HG02623 (cell line): ENCODE data around the gene TMEM135.
"Not testable (repeated sequence)": the region's sequence is repeated elsewhere in the genome, so short reads cannot be mapped to it uniquely, and the experiment has no call there.

ENCODE experiments used
- ATAC-seq: cut with Tn5 transposase; IDR thresholded peaks from one replicate; pipeline ENCODE4 v1.9.1; 2021; ENCODE audit warnings: moderate library complexity; ENCODE audit not compliant: unreplicated experiment

TMEM135 gene

DNA sequence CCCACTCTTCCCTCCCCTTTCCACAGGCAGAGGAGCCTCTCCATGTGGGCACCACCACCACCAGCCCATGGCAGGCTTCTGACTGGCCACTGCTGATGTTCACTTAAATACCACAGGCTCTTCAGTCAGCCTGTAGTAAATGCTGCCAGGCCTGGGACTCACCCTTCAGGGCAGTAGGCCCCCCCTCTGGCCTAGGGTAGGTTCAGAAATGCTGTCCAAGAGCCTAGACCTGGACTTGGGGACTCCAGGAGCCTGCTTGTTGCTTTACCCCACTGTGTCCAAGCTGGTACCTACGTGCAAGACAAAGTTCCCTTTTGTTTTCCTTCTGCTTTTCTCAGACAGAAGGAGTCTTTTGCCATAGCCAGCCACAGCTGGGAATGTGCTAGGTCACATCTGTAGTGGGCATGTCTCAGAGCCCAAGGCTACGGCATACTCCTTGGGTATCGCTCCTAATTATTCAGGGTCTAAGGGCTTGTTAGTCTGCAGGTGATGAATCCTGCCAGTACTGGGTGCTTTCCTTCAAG, 38.6 kb downstream of the TMEM135 start:
- no peak for ATAC-seq

DNA sequence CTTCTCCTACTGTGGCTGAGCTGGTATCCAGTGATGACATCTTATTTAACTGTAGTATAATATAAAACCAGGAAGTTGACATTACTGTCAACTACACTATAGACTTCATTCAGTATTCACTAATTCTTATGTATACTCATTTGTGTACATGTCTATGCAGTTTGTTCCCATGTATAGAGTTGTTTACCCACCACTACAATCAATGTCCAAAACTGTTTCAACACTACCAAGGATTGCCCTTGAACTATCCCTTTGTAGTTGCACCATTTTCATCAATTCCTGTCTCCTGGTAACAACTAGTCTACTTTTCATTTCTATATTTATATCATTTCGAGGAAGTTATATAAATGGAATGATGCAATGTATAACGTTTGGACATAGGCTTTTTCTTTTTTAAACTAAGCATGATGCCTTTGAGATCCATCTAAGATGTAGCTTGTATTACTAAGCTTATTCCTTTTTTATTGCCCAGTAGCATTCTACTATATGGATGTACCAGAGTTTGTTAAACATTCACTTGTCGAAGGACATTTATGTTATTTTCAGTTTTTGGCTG, 39.2 kb downstream of the TMEM135 start:
- no peak for ATAC-seq

DNA sequence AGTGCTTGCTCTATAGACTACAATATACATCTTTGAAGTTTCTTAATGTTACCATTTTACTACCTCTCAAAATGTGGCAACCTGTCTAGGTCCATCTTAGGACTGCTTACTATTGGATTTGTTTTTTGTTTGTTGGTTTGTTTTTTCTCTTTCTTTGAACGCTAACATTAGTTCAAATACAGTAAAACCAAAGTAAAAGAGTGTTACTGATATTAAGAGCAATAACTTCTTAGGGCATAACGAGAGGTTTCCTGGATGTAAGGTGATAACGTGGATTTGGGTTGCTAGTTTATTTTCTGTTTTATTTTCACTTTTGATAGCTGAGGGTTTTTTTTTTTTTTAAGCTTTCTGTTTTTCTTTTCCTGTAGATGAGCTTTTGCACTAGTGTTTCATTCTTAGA, 43.6 kb downstream of the TMEM135 start:
- ATAC-seq = peak; percentile 63

DNA sequence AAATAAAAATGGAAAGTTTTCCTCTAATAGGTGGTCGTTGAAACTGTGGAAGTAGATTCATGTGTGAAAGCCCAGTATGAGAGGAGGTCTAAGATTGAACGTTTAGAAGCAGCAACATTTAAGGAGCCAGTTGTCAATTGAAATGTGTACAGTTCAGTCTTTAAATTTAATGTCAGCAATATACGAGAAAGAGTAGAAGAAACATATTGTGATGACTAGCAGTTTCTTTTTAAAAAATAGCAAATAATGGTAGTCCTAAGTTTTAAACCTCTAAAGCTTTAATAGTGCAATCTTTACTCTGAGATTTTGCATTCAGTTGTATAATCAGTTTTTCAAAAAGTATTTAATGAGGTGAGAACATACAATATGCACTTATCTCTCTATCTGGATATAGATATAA, 44.9 kb downstream of the TMEM135 start:
- no peak for ATAC-seq

DNA sequence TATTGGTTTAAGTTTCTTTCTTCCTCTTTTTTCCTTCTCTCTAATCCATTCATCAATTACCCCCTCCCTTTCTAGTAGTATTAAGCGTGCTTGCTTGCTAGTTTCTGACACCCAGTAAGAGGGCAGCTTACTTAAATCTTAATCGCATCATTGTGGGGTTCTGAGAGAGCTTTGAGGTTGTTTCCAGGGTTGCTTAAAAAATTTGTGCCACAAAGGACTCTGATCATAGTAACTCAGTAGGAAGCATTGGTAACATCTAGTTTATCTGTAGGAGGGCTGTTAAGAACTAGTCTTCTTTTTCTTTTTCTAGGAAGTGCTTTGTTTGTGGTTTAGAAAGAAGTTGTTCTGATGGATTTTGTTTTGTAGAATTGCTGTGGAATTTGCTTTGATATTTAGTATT, 45.3 kb downstream of the TMEM135 start:
- ATAC-seq = no peak

DNA sequence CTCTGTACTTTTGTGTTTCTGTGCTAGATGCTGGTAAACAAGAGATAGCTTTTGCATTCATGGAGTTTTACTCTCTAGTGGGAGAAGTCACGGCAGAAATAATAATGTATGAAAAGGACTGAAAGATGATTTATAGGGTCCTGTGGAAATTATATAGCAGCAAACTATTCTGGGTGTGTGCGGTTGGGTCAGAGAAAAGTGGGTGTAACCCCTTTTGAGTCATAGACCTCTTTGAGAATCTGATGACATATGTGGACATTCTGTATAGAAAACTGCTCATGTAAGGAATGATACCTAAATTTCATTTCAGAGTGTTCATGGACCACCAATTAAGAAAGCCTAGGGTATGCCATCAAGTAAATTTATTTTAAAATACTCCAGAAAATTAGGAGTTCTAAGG, 54.4 kb downstream of the TMEM135 start:
- ATAC-seq = no peak

DNA sequence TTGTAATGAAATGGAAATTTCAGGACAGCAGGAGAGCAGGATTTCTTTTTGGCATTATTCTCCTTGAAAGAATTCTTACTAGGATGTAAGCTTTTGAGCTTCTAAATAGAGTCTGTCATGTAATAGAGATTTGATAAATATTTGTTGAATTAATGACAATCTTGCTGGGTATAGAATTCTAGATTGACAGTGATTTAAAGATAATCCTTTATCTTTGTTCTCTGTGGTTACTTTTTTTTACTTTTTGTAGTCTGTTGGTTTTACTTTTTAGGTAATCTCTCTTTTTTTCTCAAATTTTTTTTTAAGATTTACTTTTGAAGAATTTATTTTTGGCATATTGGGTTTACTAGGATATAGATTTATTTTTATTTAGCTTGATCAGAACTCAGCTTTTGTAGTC, 54.8 kb downstream of the TMEM135 start:
- ATAC-seq = no peak

GRCh38 chr11:87097582-87097981, 59.8 kb downstream of the TMEM135 start:
- ATAC-seq = peak; percentile 95

- no peak for ATAC-seq
These were observed 64.3 kb downstream of the TMEM135 start for GRCh38 chr11:87101956-87102580.

GRCh38 chr11:87105826-87106225, 68.1 kb downstream of the TMEM135 start:
- ATAC-seq = not testable (repeated sequence)

- not testable (repeated sequence) for ATAC-seq
These were observed 69.6 kb downstream of the TMEM135 start for GRCh38 chr11:87107379-87107778.

GRCh38 chr11:87110443-87111131, 72.9 kb downstream of the TMEM135 start:
- ATAC-seq = no peak

GRCh38 chr11:87114093-87114492, 76.4 kb downstream of the TMEM135 start:
- no peak for ATAC-seq

DNA sequence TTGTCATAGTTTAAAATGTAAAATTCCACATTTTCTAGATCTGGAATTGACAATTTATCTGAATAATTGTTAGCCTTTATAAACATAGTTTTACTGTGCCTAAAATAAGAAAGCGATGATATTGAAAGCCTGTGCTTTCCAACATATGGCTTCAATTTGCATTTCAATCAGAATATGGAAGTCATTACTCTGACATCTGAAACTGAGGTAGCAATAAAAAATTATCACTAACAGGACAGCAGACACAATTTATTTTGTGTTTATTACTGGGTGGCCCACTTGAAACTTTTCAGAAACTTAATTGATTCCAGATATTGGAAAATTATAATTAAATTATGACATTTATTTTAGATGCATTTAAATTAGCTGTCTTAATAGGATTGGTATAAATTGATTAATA, 78.5 kb downstream of the TMEM135 start:
- ATAC-seq = no peak

DNA sequence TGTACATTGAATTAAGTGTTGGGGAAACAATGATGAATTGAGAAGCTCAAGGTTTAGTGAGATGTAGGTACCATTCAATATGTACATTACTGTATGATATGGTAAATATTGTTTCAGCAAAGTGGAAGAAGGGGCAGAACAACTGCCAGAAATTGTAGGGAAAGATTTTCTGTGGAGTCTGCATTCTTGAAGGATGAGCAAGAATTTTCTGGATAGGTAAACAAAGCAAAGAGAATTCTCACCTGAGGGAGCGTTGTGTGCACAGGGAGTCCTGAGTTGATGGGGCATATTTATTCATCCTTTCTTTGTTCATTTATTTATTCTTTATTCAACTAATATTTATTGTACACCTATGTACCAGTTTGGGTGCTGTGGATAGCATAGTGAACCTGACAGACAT, 83.2 kb downstream of the TMEM135 start:
- ATAC-seq = no peak

GRCh38 chr11:87122852-87123251, 85.1 kb downstream of the TMEM135 start:
- no peak for ATAC-seq

GRCh38 chr11:87125257-87125656, 87.5 kb downstream of the TMEM135 start:
- no peak for ATAC-seq

- no peak for ATAC-seq
These were observed 89.4 kb downstream of the TMEM135 start for GRCh38 chr11:87127101-87127500.

DNA sequence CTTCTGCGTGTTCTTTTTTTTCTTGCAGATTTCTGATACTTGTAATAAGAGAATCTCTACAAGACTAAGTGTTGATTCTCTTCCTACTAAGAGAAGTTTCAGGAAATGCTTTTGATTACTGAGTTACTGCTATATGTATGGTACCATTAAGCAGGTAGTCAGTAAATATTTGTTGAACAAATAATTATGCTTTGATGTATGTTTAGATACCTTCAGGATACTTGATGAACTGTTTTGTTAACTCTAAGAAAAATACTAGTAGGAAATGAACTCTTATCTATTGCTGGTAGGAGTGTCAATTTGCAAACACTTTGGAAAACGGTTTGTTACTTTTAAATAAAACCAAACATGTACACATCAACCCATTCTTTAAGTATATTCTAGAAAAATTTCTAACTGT, 90.6 kb downstream of the TMEM135 start:
- ATAC-seq = no peak

DNA sequence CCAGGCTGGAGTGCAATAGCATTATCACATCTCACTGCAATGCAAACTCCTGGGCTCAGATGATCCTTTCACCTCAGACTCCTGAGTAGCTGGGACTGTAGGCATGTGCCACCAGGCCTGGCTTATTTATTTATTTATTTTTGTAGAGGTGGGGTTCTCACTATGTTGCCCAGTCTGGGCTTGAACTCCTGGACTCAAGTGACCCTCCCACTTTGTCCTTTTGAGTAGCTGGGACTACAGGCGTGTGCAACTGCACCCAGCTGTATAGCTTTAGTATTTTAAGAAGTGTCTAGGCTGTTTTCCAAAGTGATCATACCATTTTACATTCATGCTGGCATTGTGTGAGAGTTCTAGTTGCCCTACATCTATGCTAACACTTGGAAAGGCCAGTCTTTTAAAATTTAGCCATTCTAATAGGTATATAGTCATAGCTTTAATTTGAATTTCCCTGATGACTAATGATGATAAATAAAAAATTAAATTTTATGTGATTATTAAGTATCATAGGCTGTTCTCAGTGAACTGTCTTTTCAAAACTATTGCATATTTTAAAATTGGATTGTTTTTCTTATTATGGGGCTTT, 96.9 kb downstream of the TMEM135 start:
- no peak for ATAC-seq

GRCh38 chr11:87136236-87136635, 98.5 kb downstream of the TMEM135 start:
- ATAC-seq = no peak

- ATAC-seq = no peak
These were observed 100.0 kb downstream of the TMEM135 start for GRCh38 chr11:87137711-87138110.
